Erythroblast (primary cell): ENCODE results near the gene CD8B.
"Not testable (repeated sequence)": the region's sequence is repeated elsewhere in the genome, so short reads cannot be mapped to it uniquely, and the experiment has no call there.

Experiments
- GATA1 ChIP-seq: IDR thresholded peaks from 2 replicates; pipeline ENCODE4 v1.6.1; 2011; ENCODE audit warnings: low read depth, mild to moderate bottlenecking, control low read depth, low read length, moderate library complexity
- POLR2A ChIP-seq: IDR thresholded peaks from 2 replicates; pipeline ENCODE4 v1.6.1; 2011; ENCODE audit warnings: mild to moderate bottlenecking, low read length

GRCh38 chr2:86868895-86869468 is 7.3 kb upstream of the CD8B start:
- not testable (repeated sequence) for TF ChIP-seq POLR2A, GATA1
